Hepatocyte (in vitro differentiated cells): Measurements from ENCODE around the gene RBBP4.

Experiments
- EZH2phosphoT487 ChIP-seq: fragments of 200-600 bp; sonication (generic); IDR thresholded peaks from one replicate; pipeline ENCODE4 v1.6.1; 2018; ENCODE audit warnings: antibody characterized with exemption, mild to moderate bottlenecking, low read depth, moderate library complexity; ENCODE audit not compliant: unreplicated experiment, severe bottlenecking
- TF ChIP-seq, protein P1 (sequence below): fragments of 200-600 bp; sonication (generic); IDR thresholded peaks from 2 replicates; pipeline ENCODE4 v1.5.1; 2016; ENCODE audit warnings: antibody characterized with exemption, mild to moderate bottlenecking; ENCODE audit not compliant: poor library complexity

DNA sequence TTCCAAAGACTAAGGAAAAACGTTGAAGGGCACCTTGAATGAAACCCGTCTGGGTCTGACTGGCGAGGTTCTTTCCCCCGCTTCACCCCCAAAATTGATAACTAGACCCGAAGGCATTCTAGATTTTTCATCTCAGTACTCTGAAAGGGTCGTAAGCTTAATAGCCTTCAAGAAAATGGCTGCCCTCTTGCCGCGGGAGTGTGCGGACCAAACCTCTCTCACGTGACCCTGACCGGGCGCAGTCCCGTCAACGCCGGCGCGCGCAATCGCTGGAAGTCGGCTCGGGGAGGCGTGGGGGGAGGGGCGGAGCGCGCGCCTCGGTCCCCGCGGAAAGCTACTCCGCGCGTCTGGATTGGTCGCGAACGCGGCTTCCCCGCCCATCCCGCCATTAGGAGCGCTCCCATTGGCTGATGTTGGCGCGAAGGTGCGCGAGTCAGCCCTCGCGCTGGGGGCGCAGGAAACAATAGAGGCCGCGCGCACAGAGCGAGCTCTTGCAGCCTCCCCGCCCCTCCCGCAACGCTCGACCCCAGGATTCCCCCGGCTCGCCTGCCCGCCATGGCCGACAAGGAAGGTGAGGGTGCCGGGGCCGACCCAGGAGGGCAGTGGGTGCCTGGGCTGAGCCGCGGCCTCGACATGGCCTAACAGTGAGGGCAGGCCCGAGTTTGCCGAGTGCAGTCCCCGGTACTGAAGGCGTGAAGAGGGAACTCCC, at the start of gene RBBP4:
- TF ChIP-seq, protein P1, sequence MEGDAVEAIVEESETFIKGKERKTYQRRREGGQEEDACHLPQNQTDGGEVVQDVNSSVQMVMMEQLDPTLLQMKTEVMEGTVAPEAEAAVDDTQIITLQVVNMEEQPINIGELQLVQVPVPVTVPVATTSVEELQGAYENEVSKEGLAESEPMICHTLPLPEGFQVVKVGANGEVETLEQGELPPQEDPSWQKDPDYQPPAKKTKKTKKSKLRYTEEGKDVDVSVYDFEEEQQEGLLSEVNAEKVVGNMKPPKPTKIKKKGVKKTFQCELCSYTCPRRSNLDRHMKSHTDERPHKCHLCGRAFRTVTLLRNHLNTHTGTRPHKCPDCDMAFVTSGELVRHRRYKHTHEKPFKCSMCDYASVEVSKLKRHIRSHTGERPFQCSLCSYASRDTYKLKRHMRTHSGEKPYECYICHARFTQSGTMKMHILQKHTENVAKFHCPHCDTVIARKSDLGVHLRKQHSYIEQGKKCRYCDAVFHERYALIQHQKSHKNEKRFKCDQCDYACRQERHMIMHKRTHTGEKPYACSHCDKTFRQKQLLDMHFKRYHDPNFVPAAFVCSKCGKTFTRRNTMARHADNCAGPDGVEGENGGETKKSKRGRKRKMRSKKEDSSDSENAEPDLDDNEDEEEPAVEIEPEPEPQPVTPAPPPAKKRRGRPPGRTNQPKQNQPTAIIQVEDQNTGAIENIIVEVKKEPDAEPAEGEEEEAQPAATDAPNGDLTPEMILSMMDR = no peak
- TF ChIP-seq EZH2phosphoT487 = no peak
